ENCODE results near the gene TNNT1. TPM values are rescaled to one million over a fixed set of nuclear protein-coding genes. Genes with fewer than 3 reads are reported as not detected.
A peak's percentile ranks its signal among the peaks of the same experiment; 100 is the strongest.

The TNNT1 gene
- total RNA-seq, 2 donors from 2014 or later = 22.9 to 66.7 TPM

GRCh38 chr19:55146705-55147273 lies 2.2 kb downstream of the TNNT1 start:
- H3K9me3 ChIP-seq (ENCODE audit: control insufficient read depth, low read length) = peaks cover 3% of the 10 kb centered on the region
- no peak overlapping the region for H3K9ac ChIP-seq (ENCODE audit: extremely low read depth, low read length, poor library complexity, severe bottlenecking)
- H3K4me3 ChIP-seq (ENCODE audit: low read length) = peak overlapping the region; percentile 53
- Mint-ChIP-seq H3K27ac (no peak overlapping the region), H3K4me1 (peaks cover 11% of the 10 kb centered on the region), H3K4me3 (peak overlapping the region; percentile 39), H3K27me3 (ENCODE audit: insufficient read depth) (peaks cover 70% of the 10 kb centered on the region), H3K9me3 (peaks cover under 1% of the 10 kb centered on the region), H3K36me3 (ENCODE audit: low read depth) (peaks cover 5% of the 10 kb centered on the region)
- no peaks in the 10 kb centered on the region for H3K36me3 ChIP-seq (ENCODE audit: control insufficient read depth, insufficient read depth, low read length)
- no peak overlapping the region for H3K27ac ChIP-seq (ENCODE audit: low read depth, low read length)
- DNase-seq = peak; percentile 96
- 9% methylated on average over 22 of the region's 27 CpGs; no CpG with 5 or more reads in 1 of the 2 experiments for WGBS, 2 experiments (ENCODE audit: insufficient coverage in 1 of 2, insufficient read length in 1 of 2)
- no peak for TF ChIP-seq CTCF (conservative IDR thresholded peaks at IDR 0.05)
- no peaks in the 10 kb centered on the region for H3K4me1 ChIP-seq (ENCODE audit: control insufficient read depth, insufficient read depth, low read length)
- H3K27me3 ChIP-seq (ENCODE audit: control insufficient read depth, insufficient read depth, low read length, poor library complexity, severe bottlenecking) = no peaks in the 10 kb centered on the region

GRCh38 chr19:55146078-55146704 lies 2.8 kb downstream of the TNNT1 start:
- peak overlapping the region; percentile 39 for H3K4me3 Mint-ChIP-seq
- H3K36me3 Mint-ChIP-seq (ENCODE audit: low read depth) = no peaks in the 10 kb centered on the region
- peak; percentile 82 for TF ChIP-seq CTCF (conservative IDR thresholded peaks at IDR 0.05)
- no peaks in the 10 kb centered on the region for H3K27me3 ChIP-seq (ENCODE audit: control insufficient read depth, insufficient read depth, low read length, poor library complexity, severe bottlenecking)
- H3K4me1 ChIP-seq (ENCODE audit: control insufficient read depth, insufficient read depth, low read length) = no peaks in the 10 kb centered on the region
- H3K9me3 ChIP-seq (ENCODE audit: control insufficient read depth, low read length) = no peaks in the 10 kb centered on the region
- no peak overlapping the region for H3K27ac Mint-ChIP-seq
- no peaks in the 10 kb centered on the region for H3K9me3 Mint-ChIP-seq
- H3K4me1 Mint-ChIP-seq = peaks cover 13% of the 10 kb centered on the region
- H3K27me3 Mint-ChIP-seq (ENCODE audit: insufficient read depth) = peaks cover 72% of the 10 kb centered on the region
- WGBS, 2 experiments (ENCODE audit: insufficient coverage in 1 of 2, insufficient read length in 1 of 2) = 4% methylated on average over 27 of the region's 41 CpGs; no CpG with 5 or more reads in 1 of the 2 experiments
- DNase-seq = peak; percentile 84
- peak overlapping the region; percentile 53 for H3K4me3 ChIP-seq (ENCODE audit: low read length)
- no peak overlapping the region for H3K27ac ChIP-seq (ENCODE audit: low read depth, low read length)
- H3K9ac ChIP-seq (ENCODE audit: extremely low read depth, low read length, poor library complexity, severe bottlenecking) = no peak overlapping the region
- H3K36me3 ChIP-seq (ENCODE audit: control insufficient read depth, insufficient read depth, low read length) = no peaks in the 10 kb centered on the region

GRCh38 chr19:55145232-55145631 lies 3.8 kb downstream of the TNNT1 start:
- Histone ChIP-seq H3K36me3 (ENCODE audit: control insufficient read depth, insufficient read depth, low read length) (no peaks in the 10 kb centered on the region), H3K27me3 (ENCODE audit: control insufficient read depth, insufficient read depth, low read length, poor library complexity, severe bottlenecking) (no peaks in the 10 kb centered on the region), H3K27ac (ENCODE audit: low read depth, low read length) (no peak overlapping the region), H3K4me1 (ENCODE audit: control insufficient read depth, insufficient read depth, low read length) (no peaks in the 10 kb centered on the region), H3K9ac (ENCODE audit: extremely low read depth, low read length, poor library complexity, severe bottlenecking) (no peak overlapping the region), H3K4me3 (ENCODE audit: low read length) (no peak overlapping the region), H3K9me3 (ENCODE audit: control insufficient read depth, low read length) (no peaks in the 10 kb centered on the region)
- 41% methylated on average over 2 of the region's 3 CpGs; no CpG with 5 or more reads in 1 of the 2 experiments for WGBS, 2 experiments (ENCODE audit: insufficient coverage in 1 of 2, insufficient read length in 1 of 2)
- no peak overlapping the region for H3K4me3 Mint-ChIP-seq
- peaks cover 17% of the 10 kb centered on the region for H3K4me1 Mint-ChIP-seq
- TF ChIP-seq CTCF (conservative IDR thresholded peaks at IDR 0.05) = no peak
- H3K9me3 Mint-ChIP-seq = no peaks in the 10 kb centered on the region
- H3K36me3 Mint-ChIP-seq (ENCODE audit: low read depth) = no peaks in the 10 kb centered on the region
- no peak overlapping the region for H3K27ac Mint-ChIP-seq
- H3K27me3 Mint-ChIP-seq (ENCODE audit: insufficient read depth) = peaks cover 68% of the 10 kb centered on the region
- DNase-seq = no peak

Measured in endodermal cell (in vitro differentiated cells).